Loucy (cell line): ENCODE measurements around the gene CAMTA1.

Experiments used
- H2AFZ ChIP-seq: fragments of 200-600 bp; sonication (generic); 2 replicates; pipeline ENCODE4 v1.6.0; 2016; ENCODE audit warnings: antibody characterized with exemption, mild to moderate bottlenecking, low read length, moderate library complexity
- H3F3A ChIP-seq: fragments of 200-600 bp; 2 replicates; pipeline ENCODE4 v1.6.0; 2016; ENCODE audit warnings: antibody characterized with exemption, low read depth, mild to moderate bottlenecking
- H3K27me3 ChIP-seq: fragments of 200-600 bp; sonication (generic); 2 replicates; pipeline ENCODE4 v1.6.1; 2014; ENCODE audit warnings: low read length, mild to moderate bottlenecking; ENCODE audit not compliant: insufficient read depth, poor library complexity, severe bottlenecking
- H3K36me3 ChIP-seq: fragments of 200-600 bp; sonication (generic); 2 replicates; pipeline ENCODE4 v1.6.1; 2016; ENCODE audit warnings: low read length; ENCODE audit not compliant: insufficient read depth
- H3K4me1 ChIP-seq: fragments of 200-600 bp; sonication (generic); 2 replicates; pipeline ENCODE4 v1.5.1; 2014; ENCODE audit warnings: low read length, mild to moderate bottlenecking; ENCODE audit not compliant: insufficient read depth, poor library complexity, severe bottlenecking
- H3K4me2 ChIP-seq: fragments of 200-600 bp; sonication (generic); 2 replicates; pipeline ENCODE4 v1.6.0; 2014; ENCODE audit warnings: antibody characterized with exemption, low read length, low read depth, mild to moderate bottlenecking; ENCODE audit not compliant: poor library complexity, severe bottlenecking
- H3K4me3 ChIP-seq: fragments of 200-600 bp; sonication (generic); 2 replicates; pipeline ENCODE4 v1.5.1; 2014; ENCODE audit warnings: low read length, mild to moderate bottlenecking, mixed read lengths; ENCODE audit not compliant: poor library complexity, severe bottlenecking
- H3K79me2 ChIP-seq: fragments of 200-600 bp; sonication (generic); 2 replicates; pipeline ENCODE4 v1.6.1; 2014; ENCODE audit warnings: low read length; ENCODE audit not compliant: insufficient read depth
- H3K9ac ChIP-seq: fragments of 200-600 bp; sonication (generic); 2 replicates; pipeline ENCODE4 v1.6.0; 2014; ENCODE audit warnings: mild to moderate bottlenecking, low read depth, low read length, moderate library complexity; ENCODE audit not compliant: poor library complexity, severe bottlenecking
- H3K9me2 ChIP-seq: fragments of 200-600 bp; sonication (generic); replicated peaks from 2 replicates; pipeline ENCODE4 v1.6.1; 2016; ENCODE audit warnings: low read depth, low read length, mixed read lengths
- H3K9me3 ChIP-seq: fragments of 200-600 bp; sonication (generic); 2 replicates; pipeline ENCODE4 v1.6.1; 2014; ENCODE audit warnings: mild to moderate bottlenecking, antibody characterized with exemption, low read length, low read depth; ENCODE audit not compliant: insufficient read depth
- H4K20me1 ChIP-seq: fragments of 200-600 bp; sonication (generic); 2 replicates; pipeline ENCODE4 v1.6.0; 2014; ENCODE audit warnings: antibody characterized with exemption, low read length, mild to moderate bottlenecking; ENCODE audit not compliant: insufficient read depth, poor library complexity, severe bottlenecking
- EZH2phosphoT487 ChIP-seq: fragments of 200-600 bp; IDR thresholded peaks from 2 replicates; pipeline ENCODE4 v1.6.1; 2018; ENCODE audit warnings: antibody characterized with exemption, mild to moderate bottlenecking, moderate library complexity, borderline replicate concordance
- TF ChIP-seq, protein P1 (sequence below): fragments of 200-600 bp; sonication (generic); conservative IDR thresholded peaks from 2 replicates; pipeline ENCODE4 v1.5.1; 2014; ENCODE audit warnings: mild to moderate bottlenecking, antibody characterized with exemption, low read length

The CAMTA1 gene

DNA sequence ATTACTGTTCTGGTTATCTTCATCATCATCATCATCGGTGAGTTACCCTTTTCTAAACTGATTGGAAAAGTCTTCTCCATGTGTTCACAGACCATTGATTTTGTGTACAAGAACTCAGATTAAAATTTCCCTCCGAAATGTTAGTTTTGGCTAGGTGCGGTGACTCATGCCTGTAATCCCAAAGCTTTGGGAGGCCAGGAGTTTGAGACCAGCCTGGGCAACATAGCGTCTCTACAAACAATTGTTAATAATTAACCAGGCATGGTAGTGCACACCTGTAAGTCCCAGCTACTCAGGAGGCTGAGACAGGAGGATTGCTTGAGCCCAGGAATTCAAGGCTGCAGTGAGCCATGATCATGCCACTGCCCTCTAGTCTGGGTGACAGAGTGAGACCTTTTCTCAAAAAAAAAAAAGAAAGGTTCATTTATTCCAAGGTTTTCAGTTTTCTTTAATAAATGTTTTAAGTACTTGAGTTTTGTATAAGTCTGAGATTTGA lies 992.9 kb downstream of the CAMTA1 start:
- Histone ChIP-seq H3K4me3 (no peak overlapping the region), H4K20me1 (no peaks in the 10 kb centered on the region), H2AFZ (no peak overlapping the region), H3K9ac (no peak overlapping the region), H3F3A (no peaks in the 10 kb centered on the region), H3K4me1 (no peaks in the 10 kb centered on the region), H3K9me3 (no peaks in the 10 kb centered on the region), H3K27me3 (no peaks in the 10 kb centered on the region), H3K79me2 (peaks cover 26% of the 10 kb centered on the region), H3K36me3 (peaks cover 32% of the 10 kb centered on the region; the same call in 1 of the 2 replicates), H3K4me2 (no peak overlapping the region), H3K9me2 (no peaks in the 10 kb centered on the region)
- TF ChIP-seq, protein P1, sequence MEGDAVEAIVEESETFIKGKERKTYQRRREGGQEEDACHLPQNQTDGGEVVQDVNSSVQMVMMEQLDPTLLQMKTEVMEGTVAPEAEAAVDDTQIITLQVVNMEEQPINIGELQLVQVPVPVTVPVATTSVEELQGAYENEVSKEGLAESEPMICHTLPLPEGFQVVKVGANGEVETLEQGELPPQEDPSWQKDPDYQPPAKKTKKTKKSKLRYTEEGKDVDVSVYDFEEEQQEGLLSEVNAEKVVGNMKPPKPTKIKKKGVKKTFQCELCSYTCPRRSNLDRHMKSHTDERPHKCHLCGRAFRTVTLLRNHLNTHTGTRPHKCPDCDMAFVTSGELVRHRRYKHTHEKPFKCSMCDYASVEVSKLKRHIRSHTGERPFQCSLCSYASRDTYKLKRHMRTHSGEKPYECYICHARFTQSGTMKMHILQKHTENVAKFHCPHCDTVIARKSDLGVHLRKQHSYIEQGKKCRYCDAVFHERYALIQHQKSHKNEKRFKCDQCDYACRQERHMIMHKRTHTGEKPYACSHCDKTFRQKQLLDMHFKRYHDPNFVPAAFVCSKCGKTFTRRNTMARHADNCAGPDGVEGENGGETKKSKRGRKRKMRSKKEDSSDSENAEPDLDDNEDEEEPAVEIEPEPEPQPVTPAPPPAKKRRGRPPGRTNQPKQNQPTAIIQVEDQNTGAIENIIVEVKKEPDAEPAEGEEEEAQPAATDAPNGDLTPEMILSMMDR = no peak
- no peak for TF ChIP-seq EZH2phosphoT487

GRCh38 chr1:7780976-7781375 lies 995.7 kb downstream of the CAMTA1 start:
- Histone ChIP-seq H3K4me2 (no peak overlapping the region), H3F3A (no peaks in the 10 kb centered on the region), H3K9me2 (no peaks in the 10 kb centered on the region), H3K27me3 (no peaks in the 10 kb centered on the region), H2AFZ (no peak overlapping the region), H3K4me1 (no peaks in the 10 kb centered on the region), H3K9ac (no peak overlapping the region), H3K4me3 (no peak overlapping the region), H4K20me1 (no peaks in the 10 kb centered on the region), H3K79me2 (peaks cover 5% of the 10 kb centered on the region), H3K9me3 (no peaks in the 10 kb centered on the region), H3K36me3 (peaks cover 32% of the 10 kb centered on the region; the same call in 1 of the 2 replicates)
- TF ChIP-seq, protein P1 = no peak
- no peak for TF ChIP-seq EZH2phosphoT487

- peaks cover 32% of the 10 kb centered on the region; the same call in 1 of the 2 replicates for H3K36me3 ChIP-seq
- no peak overlapping the region for H3K4me3 ChIP-seq
- H3K27me3 ChIP-seq = no peaks in the 10 kb centered on the region
- H4K20me1 ChIP-seq = no peaks in the 10 kb centered on the region
- H2AFZ ChIP-seq = no peak overlapping the region
- no peak overlapping the region for H3K9ac ChIP-seq
- H3K9me2 ChIP-seq = no peaks in the 10 kb centered on the region
- H3F3A ChIP-seq = no peaks in the 10 kb centered on the region
- no peaks in the 10 kb centered on the region for H3K9me3 ChIP-seq
- TF ChIP-seq, protein P1 = no peak
- TF ChIP-seq EZH2phosphoT487 = no peak
- H3K79me2 ChIP-seq = no peaks in the 10 kb centered on the region
- no peaks in the 10 kb centered on the region for H3K4me1 ChIP-seq
- no peak overlapping the region for H3K4me2 ChIP-seq
Measured at GRCh38 chr1:7781501-7781900, 996.2 kb downstream of the CAMTA1 start.
